ENCODE measurements around the gene FLNA.
A peak's percentile ranks its signal among the peaks of the same experiment; 100 is the strongest.
"Not testable (repeated sequence)": the region's sequence is repeated elsewhere in the genome, so short reads cannot be mapped to it uniquely, and the experiment has no call there.

Gene FLNA

DNA sequence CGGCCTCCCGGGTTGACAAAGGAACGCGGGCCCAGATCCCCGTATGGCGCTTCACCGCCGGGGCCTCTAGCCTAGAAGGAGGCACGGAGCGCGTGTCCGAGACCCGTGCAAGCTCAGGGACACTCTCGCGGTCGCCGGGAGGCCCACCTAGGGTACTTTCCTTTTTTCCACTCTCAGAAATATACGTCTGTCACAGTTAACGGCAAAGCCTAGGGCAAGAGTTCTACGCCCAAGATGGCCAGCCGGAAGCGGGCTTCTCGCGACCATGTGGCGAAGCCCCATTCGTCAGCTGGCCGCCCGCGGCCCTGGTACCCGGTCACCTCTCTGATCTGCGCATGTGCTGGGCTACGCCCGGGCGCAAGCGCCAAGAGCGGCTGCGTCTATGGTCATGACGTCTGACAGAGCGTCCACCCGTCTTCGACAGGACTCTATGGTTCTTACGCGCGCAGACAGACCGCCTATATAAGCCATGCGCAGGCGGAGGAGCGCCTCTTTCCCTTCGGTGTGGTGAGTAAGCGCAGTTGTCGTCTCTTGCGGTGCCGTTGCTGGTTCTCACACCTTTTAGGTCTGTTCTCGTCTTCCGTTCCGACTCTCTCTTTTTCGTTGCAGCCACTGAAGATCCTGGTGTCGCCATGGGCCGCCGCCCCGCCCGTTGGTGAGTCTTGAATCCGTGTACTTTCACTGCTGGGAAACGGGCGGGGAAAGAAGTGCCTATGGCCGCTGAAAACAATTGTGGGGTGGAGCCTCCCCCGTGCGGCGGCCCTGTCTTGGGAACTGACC, 23.6 kb upstream of the FLNA start, which contains the start of gene RPL10:
TSS of gene RPL10 (plus strand) at position 490 of the 780 bp plus-strand sequence. CDS start at position 633, 143 bp downstream.
- peak; percentile 98 for DNase-seq

GRCh38 chrX:154396973-154397887, 22.8 kb upstream of the FLNA start:
- DNase-seq: peak; percentile 91

- DNase-seq: not testable (repeated sequence)
These were observed 21.9 kb upstream of the FLNA start for GRCh38 chrX:154396363-154396762.

DNA sequence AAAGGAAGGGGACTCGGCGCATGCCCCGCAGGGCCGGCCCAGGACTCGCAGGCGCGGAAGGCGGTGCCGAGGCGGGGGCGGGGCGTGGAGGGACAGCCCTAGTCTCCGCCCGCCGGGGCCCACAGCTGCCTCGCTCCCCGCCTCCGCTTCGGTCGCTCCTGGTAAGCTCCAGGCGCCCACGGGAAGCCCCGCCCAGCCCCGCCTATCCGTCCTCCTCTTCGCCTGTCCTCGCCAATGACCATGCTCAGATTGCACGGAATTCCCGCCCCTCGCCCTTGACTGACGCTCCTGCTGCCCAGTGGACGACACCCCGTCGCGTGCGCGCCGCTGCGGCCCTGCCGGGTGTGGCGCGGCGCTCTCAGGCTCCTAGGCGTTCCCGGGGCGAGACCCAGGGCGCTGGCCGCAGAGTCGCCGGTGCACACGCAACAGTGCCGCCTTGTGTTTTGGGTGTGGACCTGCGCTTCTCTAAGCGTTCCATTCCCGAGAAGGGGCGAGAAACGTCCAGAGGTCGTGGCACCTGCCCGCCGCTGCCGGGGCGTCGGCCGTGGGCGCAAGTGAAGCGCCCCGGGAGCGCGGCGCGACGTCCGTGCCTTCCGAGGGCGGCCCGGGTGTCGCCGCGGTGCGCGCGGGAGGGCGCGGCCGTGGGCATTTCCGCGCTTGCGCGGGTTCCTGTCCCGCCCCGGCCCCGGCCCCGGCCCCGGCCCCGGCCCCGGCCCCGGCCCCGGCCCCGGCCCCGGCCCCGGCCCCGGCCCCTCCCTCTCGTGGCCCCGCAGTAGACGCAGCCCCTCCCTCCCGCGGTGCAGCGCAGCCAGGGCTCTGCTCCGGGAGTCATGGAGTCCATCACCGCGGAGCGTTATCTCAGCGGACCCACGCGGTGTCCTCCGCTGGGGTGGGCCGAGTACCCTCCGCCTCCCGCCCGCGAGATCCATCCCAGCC, 15.6 kb upstream of the FLNA start:
- DNase-seq: not testable (repeated sequence)

- not testable (repeated sequence) for DNase-seq
These were observed 14.2 kb upstream of the FLNA start for GRCh38 chrX:154388649-154389048.

GRCh38 chrX:154388094-154388493, 13.7 kb upstream of the FLNA start:
- DNase-seq: not testable (repeated sequence)

DNA sequence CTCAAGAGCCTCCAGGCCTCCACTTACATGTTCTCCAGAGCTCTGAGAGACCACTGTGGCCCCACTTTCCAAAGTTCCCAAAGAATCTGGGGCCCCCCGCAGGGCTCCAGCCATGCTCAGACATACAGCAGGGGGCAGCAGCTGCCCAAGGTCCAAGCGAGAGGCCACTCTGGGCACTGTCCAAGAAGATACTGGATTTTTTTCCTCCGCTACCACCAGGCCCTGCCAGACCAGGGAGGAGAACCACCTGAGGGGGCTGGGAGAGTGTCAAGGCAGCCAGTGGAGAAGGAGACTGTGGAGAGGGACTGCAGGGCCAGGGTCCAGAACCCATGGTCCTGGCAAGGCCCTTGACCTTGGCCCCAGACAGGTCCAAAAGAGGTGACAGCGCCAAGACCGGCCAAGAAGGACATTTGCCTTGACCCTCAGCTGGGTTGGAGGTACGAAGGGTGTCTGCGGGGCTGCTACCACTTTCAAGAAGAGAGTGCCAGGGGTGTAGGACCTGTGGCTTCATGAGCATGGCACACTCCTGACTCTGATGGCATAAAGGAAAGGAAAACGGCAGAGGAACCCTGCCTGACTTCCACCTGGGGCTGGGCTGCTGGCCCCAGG, 10.0 kb upstream of the FLNA start:
- DNase-seq: no peak

DNA sequence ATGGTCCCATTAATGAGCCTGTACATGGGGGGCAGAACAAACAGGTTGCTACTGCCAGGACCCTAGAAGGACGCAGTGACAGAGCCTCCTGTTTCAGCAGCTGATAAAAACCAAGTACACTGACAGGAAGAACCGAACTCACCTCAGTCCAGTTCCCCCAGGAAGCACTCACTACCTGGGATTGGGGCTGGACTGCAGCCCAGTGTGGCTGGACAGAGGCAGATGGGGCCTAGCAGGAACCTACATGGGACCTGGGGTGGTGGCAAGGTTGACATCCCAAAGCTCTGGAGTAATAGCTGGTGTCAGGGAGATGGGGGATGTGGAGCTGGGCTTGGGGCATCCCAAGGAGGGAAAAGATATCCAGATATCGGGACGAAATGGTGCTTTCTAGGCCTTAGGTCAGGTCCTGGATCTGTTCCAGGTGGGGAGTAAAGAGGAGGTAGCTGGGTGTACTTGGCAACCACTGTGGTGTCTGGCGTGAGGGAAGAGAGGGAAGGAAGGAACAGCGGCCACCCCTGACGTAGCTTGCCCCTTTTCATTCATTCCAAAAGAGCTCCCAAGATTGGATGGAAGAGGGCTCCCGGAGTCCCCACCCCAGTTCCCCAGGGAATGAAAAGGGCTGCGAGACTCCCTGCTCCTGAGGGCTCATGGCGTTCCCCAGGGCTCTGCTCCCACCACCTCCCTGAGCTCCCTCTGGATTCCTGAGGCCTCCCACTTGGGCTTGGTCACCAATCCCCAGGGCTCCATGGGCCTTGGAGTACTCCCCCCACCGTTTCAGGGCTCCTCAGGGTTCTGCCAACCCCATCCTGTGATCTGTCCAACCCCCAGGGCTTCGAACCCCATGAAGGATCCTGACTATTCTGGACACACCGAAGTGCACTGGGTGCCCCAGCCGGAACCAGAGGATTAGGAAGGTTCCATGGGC, 9.2 kb upstream of the FLNA start:
- no peak for DNase-seq

- no peak for DNase-seq
These were observed 8.1 kb upstream of the FLNA start for GRCh38 chrX:154382483-154383069.

DNA sequence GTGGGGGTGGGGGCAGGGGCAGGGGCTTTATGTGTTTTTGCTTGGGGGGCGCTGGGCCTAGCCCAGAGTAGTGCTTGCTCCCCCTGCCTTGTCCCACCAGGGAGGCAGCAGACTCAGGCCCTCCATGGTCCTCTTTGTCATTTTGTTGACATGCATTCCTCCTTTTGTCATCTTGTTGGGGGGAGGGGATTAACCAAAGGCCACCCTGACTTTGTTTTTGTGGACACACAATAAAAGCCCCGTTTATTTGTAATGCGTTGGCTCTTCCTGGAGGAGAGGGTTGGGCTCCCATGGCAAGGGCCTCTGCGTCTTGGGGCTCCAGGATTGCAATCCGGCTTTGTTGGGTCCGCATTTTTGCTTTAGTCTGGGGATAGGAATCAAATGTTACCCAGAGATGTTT, 6.8 kb upstream of the FLNA start:
- no peak for DNase-seq

DNA sequence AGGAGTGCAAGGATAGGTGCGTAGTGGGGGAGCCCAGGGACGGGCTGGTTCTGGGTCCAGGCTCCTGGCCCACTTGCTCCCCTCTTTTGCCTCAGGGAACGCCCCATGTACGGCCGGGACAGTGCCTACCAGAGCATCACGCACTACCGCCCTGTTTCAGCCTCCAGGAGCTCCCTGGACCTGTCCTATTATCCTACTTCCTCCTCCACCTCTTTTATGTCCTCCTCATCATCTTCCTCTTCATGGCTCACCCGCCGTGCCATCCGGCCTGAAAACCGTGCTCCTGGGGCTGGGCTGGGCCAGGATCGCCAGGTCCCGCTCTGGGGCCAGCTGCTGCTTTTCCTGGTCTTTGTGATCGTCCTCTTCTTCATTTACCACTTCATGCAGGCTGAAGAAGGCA, 6.4 kb upstream of the FLNA start:
- DNase-seq: no peak

DNA sequence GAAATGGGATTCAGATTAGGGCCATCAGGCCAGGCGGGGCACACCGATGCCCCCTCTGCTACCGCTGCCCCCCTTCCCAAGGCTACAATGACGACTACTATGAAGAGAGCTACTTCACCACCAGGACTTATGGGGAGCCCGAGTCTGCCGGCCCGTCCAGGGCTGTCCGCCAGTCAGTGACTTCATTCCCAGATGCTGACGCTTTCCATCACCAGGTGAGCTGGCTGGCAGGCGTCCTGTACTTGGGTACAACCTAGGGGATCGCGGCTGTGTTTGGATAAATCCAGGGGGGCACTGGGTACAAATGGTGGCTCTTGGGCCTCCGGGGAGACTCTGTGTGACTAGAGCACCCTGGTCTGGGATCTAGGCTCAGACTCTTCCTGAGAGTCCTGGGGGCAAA, 5.7 kb upstream of the FLNA start:
- DNase-seq: peak; percentile 32

DNA sequence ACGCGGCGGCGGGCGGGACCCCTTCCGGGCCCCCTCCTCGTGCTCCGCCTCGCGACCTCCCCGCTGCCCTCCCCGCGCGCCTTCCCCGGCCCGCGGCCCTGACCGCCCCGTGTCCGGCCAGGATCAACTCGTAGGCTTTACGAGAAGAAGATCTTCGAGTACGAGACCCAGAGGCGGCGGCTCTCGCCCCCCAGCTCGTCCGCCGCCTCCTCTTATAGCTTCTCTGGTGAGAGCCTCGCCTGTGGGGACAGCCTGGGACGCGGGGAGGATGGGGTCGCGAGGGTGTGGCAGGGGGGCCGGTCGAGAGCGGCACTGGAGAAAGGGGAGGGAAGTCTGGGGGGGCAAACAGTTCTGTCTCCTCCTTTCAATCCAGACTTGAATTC, 5.1 kb upstream of the FLNA start:
- DNase-seq: no peak

GRCh38 chrX:154378799-154379568, 4.5 kb upstream of the FLNA start, which contains the start of gene EMD:
EMD (plus strand) TSS chrX:154379295; CDS start chrX:154379485, 190 bp downstream.
- peak; percentile 100 for DNase-seq

DNA sequence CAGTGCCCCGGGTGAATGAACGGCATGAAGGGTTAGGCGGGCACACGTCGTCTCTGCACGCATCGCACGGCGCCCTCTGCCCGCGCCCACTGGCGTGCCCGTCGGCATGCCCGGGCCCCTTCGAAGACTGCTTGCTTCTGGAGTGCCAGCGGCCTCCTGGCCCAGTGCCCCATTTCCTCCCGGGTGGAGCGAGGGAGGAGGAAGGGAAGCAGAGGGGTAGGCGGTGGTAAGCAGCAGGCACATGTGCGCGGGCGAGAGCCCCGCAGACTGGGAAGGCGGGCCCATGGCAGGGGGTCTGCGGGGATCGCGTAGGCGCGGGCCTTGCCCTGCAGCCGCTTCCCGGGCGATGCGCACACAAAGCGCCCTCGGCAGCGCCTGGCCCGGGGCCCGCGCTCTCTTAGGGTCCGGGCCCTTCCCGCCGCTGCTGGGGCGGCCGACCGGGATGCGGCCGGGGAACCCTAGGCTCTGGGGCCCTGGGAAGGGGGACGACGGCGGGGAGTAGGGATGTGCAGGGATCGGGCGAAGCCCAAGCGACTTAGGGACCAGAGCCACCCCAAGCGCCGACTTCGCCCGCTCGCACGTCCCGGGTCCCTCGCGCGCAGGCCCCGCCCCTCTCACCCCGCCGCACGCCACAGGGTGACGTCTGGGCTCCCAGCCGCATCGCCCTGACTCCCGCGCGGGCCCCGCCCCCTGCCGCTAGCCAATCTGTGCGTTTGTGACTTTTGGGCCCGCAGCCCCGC, 3.8 kb upstream of the FLNA start:
- DNase-seq: peak; percentile 79

DNA sequence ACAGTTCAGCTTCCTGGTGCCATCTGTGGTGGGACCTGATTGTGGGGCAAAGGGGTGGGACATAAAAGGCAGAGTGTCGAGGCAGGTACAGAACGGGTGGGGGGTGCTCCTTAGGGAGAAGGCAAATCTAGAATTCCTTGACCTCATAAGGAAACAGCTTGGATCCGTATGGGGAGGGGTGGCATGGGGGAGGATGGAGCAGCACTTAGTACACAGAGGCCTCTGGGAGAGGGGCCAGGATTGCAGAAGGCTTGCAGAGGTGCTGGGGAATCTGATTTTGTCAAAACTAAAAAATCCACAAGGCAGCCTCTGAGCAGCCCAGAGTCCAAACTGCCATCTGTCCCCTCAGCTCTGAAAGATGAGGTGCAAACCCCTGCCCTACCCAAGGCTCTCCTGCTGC, 2.3 kb upstream of the FLNA start:
- DNase-seq: no peak

- DNase-seq: no peak
These were observed 696 bp upstream of the FLNA start for GRCh38 chrX:154375156-154375504.

- DNase-seq: peak; percentile 94
These were observed 811 bp downstream of the FLNA start for GRCh38 chrX:154373340-154374306.
